Epithelial cell of esophagus (primary cell): ENCODE data around the gene SLC48A1.

Experiments
- DNase-seq: peaks from one replicate; pipeline ENCODE4 v3.0.0; 2010; ENCODE audit warnings: low read depth
- H3K4me3 ChIP-seq: 2 replicates; pipeline ENCODE4 v1.5.1; 2011; ENCODE audit warnings: mild to moderate bottlenecking, low read length, control low read depth
- TF ChIP-seq, protein P1 (sequence below): IDR thresholded peaks from 2 replicates; pipeline ENCODE4 v1.5.1; 2011; ENCODE audit warnings: low read depth, mild to moderate bottlenecking, low read length, control low read depth, inconsistent platforms; ENCODE audit not compliant: insufficient read depth; ENCODE audit errors: missing control alignments

The SLC48A1 gene

DNA sequence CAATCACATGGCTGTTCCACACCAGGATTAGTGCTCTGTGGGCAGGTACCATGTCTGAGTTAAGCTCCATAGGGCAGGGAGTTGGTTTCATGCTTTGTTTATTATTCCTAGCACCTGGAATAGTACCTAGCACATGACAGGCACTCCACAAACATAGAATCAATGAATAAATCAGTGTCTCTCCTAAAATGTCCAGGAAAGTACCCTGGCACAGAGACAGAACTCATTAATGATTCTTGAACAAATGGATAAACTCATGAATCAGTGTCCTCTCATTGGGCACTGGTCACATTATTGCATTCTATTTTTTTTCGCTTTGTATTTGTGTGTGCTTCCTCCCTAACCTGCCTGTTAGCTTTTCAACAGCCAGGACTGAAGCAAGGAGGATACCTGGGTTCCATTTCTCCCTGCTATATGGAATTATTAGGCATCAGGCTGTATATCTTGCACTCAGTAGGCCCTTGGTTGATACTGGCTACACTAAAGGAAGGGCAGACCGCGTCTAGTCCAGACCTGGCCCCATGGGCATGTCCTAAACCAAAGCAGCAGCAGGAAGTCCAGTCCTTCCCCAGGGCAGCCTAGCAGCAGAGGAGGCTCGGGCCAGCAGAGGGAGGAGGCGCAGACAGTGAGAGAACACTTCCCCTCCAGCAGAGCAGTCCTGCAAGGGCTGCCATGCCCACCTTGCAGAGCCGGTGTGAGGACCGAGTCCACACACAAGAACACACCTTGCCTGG, 28.3 kb downstream of the SLC48A1 start:
- no peak overlapping the region for H3K4me3 ChIP-seq
- TF ChIP-seq, protein P1, sequence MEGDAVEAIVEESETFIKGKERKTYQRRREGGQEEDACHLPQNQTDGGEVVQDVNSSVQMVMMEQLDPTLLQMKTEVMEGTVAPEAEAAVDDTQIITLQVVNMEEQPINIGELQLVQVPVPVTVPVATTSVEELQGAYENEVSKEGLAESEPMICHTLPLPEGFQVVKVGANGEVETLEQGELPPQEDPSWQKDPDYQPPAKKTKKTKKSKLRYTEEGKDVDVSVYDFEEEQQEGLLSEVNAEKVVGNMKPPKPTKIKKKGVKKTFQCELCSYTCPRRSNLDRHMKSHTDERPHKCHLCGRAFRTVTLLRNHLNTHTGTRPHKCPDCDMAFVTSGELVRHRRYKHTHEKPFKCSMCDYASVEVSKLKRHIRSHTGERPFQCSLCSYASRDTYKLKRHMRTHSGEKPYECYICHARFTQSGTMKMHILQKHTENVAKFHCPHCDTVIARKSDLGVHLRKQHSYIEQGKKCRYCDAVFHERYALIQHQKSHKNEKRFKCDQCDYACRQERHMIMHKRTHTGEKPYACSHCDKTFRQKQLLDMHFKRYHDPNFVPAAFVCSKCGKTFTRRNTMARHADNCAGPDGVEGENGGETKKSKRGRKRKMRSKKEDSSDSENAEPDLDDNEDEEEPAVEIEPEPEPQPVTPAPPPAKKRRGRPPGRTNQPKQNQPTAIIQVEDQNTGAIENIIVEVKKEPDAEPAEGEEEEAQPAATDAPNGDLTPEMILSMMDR = no peak
- no peak for DNase-seq

- no peak overlapping the region for H3K4me3 ChIP-seq
- DNase-seq = no peak
- TF ChIP-seq, protein P1 = no peak
These were observed 28.8 kb downstream of the SLC48A1 start for GRCh38 chr12:47801904-47802246.

GRCh38 chr12:47802312-47802711, 29.3 kb downstream of the SLC48A1 start:
- DNase-seq = no peak
- H3K4me3 ChIP-seq = no peak overlapping the region
- TF ChIP-seq, protein P1 = peak; percentile 29

- no peak overlapping the region for H3K4me3 ChIP-seq
- DNase-seq = no peak
- TF ChIP-seq, protein P1 = no peak
These were observed 30.3 kb downstream of the SLC48A1 start for GRCh38 chr12:47803191-47803875.

- H3K4me3 ChIP-seq = no peak overlapping the region
- TF ChIP-seq, protein P1 = no peak
These were observed 31.1 kb downstream of the SLC48A1 start for GRCh38 chr12:47804171-47804570.

GRCh38 chr12:47805417-47805816, 32.4 kb downstream of the SLC48A1 start:
- no peak overlapping the region for H3K4me3 ChIP-seq
- TF ChIP-seq, protein P1 = no peak
- no peak for DNase-seq

More at GRCh38 chr12:47804171-47804570, 31.1 kb downstream of the SLC48A1 start:
- no peak for DNase-seq
